Caco-2 (cell line): Measurements from ENCODE around the gene ABHD6. TPM values are rescaled to one million over a fixed set of nuclear protein-coding genes. Genes with fewer than 3 reads are reported as not detected.
"Not testable (repeated sequence)": the region's sequence is repeated elsewhere in the genome, so short reads cannot be mapped to it uniquely, and the experiment has no call there.

Experiments used
- BruUV-seq: library from RNA; stranded (reverse); fragments of 400-500 nt; replicated peaks from 2 replicates; lab custom pipeline; 2021; lab: Mats Ljungman, UMichigan
- CTCF ChIA-PET: fragments of 300-600 bp; sonication (Branson Sonifier 250); formaldehyde crosslinking; loops from one replicate; lab custom pipeline; 2022; ENCODE audit warnings: antibody characterized with exemption; lab: Charles Lee
- POLR2A ChIA-PET: fragments of 300-600 bp; sonication (Branson Sonifier 250); formaldehyde crosslinking; loops from one replicate; lab custom pipeline; 2022; ENCODE audit warnings: antibody characterized with exemption; lab: Charles Lee
- DNase-seq, 2 experiments: peaks; one replicate each; pipeline versions ENCODE4 v3.0.0 to v3.0.0-alpha.2; 2020 to 2022
- H3K27me3 ChIP-seq: replicated peaks from 2 replicates; pipeline ENCODE4 v1.6.0; 2011; ENCODE audit warnings: low read length; ENCODE audit not compliant: control insufficient read depth, insufficient read depth
- H3K36me3 ChIP-seq: 2 replicates; pipeline ENCODE4 v1.5.1; 2011; ENCODE audit warnings: low read length; ENCODE audit not compliant: control insufficient read depth, insufficient read depth
- H3K4me1 ChIP-seq: fragments of 250-450 bp; sonication (Bioruptor Pico); 2 replicates; pipeline ENCODE4 v1.5.1; 2020; ENCODE audit warnings: mild to moderate bottlenecking
- H3K4me3 ChIP-seq: 2 replicates; pipeline ENCODE4 v1.5.1; 2011; ENCODE audit warnings: low read depth, mild to moderate bottlenecking, control low read depth, low read length
- H3K9me3 ChIP-seq: fragments of 250-450 bp; sonication (Bioruptor Pico); 2 replicates; pipeline ENCODE4 v1.5.1; 2020; ENCODE audit warnings: mild to moderate bottlenecking, moderate library complexity
- H3K27ac Mint-ChIP-seq: one replicate; pipeline ENCODE4 v1.8.0; 2022; ENCODE audit warnings: mixed read lengths; ENCODE audit not compliant: unreplicated experiment
- H3K27me3 Mint-ChIP-seq: one replicate; pipeline ENCODE4 v1.8.0; 2022; ENCODE audit warnings: mixed read lengths; ENCODE audit not compliant: insufficient read depth, unreplicated experiment
- H3K36me3 Mint-ChIP-seq: one replicate; pipeline ENCODE4 v1.8.0; 2022; ENCODE audit warnings: mild to moderate bottlenecking, mixed read lengths; ENCODE audit not compliant: insufficient read depth, unreplicated experiment
- H3K4me1 Mint-ChIP-seq: one replicate; pipeline ENCODE4 v1.8.0; 2022; ENCODE audit warnings: low read depth, mixed read lengths; ENCODE audit not compliant: unreplicated experiment
- H3K4me3 Mint-ChIP-seq: one replicate; pipeline ENCODE4 v1.8.0; 2022; ENCODE audit warnings: mild to moderate bottlenecking, moderate library complexity, mixed read lengths; ENCODE audit not compliant: unreplicated experiment
- H3K9me3 Mint-ChIP-seq: one replicate; pipeline ENCODE4 v1.8.0; 2022; ENCODE audit warnings: mixed read lengths; ENCODE audit not compliant: unreplicated experiment
- intact Hi-C: fragments of 100-400 bp; cut with micrococcal nuclease; formaldehyde crosslinking; loops from one replicate; pipeline ENCODE4 v1.10.0; 2022; ENCODE audit not compliant: unreplicated experiment
- total RNA-seq: library from RNA; stranded (reverse); gene quantifications from 2 replicates; pipeline ENCODE4 v1.2.3, GENCODE V29; 2022
- TF ChIP-seq, protein P1 (sequence below), 2 experiments: fragments of 200-600 bp in 1 of 2; IDR thresholded peaks; 1 replicate in 1 of 2; 2 replicates in 1 of 2; pipeline versions ENCODE4 v1.5.1 to v1.8.0; 2011 to 2022; ENCODE audit warnings: antibody characterized with exemption in 1 of 2, control low read depth in 1 of 2, inconsistent platforms in 1 of 2, low read depth in 1 of 2, low read length in 1 of 2, mild to moderate bottlenecking in 1 of 2, moderate library complexity in 1 of 2; ENCODE audit not compliant: insufficient read depth in 1 of 2, severe bottlenecking in 1 of 2, unreplicated experiment in 1 of 2

ABHD6 gene
- total RNA-seq, 1 experiment from 2014 or later = 16.1 TPM

GRCh38 chr3:58200121-58200709 lies 37.4 kb upstream of the ABHD6 start:
- POLR2A ChIA-PET = no interaction called here
- no peaks in the 10 kb centered on the region for H3K27me3 ChIP-seq
- no peaks in the 10 kb centered on the region for H3K36me3 ChIP-seq
- Mint-ChIP-seq H3K9me3 (no peaks in the 10 kb centered on the region), H3K4me3 (no peak overlapping the region), H3K27me3 (no peaks in the 10 kb centered on the region), H3K27ac (no peak overlapping the region), H3K36me3 (peaks cover 7% of the 10 kb centered on the region), H3K4me1 (no peaks in the 10 kb centered on the region)
- no peak for DNase-seq
- H3K9me3 ChIP-seq = peaks cover 9% of the 10 kb centered on the region
- no TSS peak for BruUV-seq
- peaks cover 13% of the 10 kb centered on the region for H3K4me1 ChIP-seq
- CTCF ChIA-PET = interaction anchor here (1.1 kb wide), 1 partner anchor 100 kb away, joined by 3 read pairs; no protein-coding TSS in a partner anchor
- no peak overlapping the region for H3K4me3 ChIP-seq
- TF ChIP-seq, protein P1, sequence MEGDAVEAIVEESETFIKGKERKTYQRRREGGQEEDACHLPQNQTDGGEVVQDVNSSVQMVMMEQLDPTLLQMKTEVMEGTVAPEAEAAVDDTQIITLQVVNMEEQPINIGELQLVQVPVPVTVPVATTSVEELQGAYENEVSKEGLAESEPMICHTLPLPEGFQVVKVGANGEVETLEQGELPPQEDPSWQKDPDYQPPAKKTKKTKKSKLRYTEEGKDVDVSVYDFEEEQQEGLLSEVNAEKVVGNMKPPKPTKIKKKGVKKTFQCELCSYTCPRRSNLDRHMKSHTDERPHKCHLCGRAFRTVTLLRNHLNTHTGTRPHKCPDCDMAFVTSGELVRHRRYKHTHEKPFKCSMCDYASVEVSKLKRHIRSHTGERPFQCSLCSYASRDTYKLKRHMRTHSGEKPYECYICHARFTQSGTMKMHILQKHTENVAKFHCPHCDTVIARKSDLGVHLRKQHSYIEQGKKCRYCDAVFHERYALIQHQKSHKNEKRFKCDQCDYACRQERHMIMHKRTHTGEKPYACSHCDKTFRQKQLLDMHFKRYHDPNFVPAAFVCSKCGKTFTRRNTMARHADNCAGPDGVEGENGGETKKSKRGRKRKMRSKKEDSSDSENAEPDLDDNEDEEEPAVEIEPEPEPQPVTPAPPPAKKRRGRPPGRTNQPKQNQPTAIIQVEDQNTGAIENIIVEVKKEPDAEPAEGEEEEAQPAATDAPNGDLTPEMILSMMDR (IDR thresholded peaks at IDR 0.05; ENCODE audit: insufficient read depth in 1 of 2, low read depth in 1 of 2, low read length in 1 of 2, severe bottlenecking in 1 of 2, unreplicated experiment in 1 of 2) = no peak
- intact Hi-C loops = no loop called here

DNA sequence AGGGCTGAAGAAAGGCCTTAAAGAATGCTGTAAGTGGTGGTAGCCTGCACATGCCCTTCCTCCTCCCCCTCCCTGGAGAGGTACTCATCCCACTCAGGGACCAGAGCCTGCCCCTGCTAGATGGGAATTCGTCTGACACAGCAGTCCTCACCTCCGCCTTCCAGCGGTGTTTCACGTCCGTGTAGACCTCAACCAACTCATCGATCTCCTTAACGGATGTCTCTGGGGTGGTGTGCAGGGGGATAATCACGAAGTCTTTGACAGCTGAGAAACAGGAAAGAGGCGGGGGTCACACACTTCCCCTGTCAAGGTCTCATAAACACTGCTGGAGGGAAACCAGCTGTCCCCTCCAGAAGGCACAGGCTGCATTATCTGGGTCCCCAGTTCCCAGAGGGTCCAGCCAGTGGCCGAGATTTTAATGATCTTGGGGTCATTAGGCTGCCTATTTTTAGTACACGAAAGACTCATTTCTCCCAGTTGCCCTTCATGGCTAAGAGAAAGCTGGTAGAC lies 36.7 kb upstream of the ABHD6 start:
- intact Hi-C loops = no loop called here
- BruUV-seq = no TSS peak
- Mint-ChIP-seq H3K27me3 (no peaks in the 10 kb centered on the region), H3K27ac (no peak overlapping the region), H3K9me3 (no peaks in the 10 kb centered on the region), H3K4me3 (no peak overlapping the region), H3K36me3 (peaks cover 7% of the 10 kb centered on the region), H3K4me1 (peaks cover 3% of the 10 kb centered on the region)
- CTCF ChIA-PET = interaction anchor here (0.7 to 1.1 kb wide), 2 partner anchors 98 to 99 kb away, joined by 3 to 4 read pairs; no protein-coding TSS in a partner anchor
- no peak for DNase-seq
- no peak overlapping the region for H3K4me3 ChIP-seq
- H3K27me3 ChIP-seq = no peaks in the 10 kb centered on the region
- H3K4me1 ChIP-seq = peaks cover 13% of the 10 kb centered on the region
- TF ChIP-seq, protein P1 (IDR thresholded peaks at IDR 0.05; ENCODE audit: insufficient read depth in 1 of 2, low read depth in 1 of 2, low read length in 1 of 2, severe bottlenecking in 1 of 2, unreplicated experiment in 1 of 2) = no peak
- H3K36me3 ChIP-seq = no peaks in the 10 kb centered on the region
- POLR2A ChIA-PET = interaction anchor here (1.0 kb wide), 1 partner anchor 105 kb away, joined by 3 read pairs; the partner anchor contains the start of genes HTD2 and RPP14
- H3K9me3 ChIP-seq = peaks cover 9% of the 10 kb centered on the region

DNA sequence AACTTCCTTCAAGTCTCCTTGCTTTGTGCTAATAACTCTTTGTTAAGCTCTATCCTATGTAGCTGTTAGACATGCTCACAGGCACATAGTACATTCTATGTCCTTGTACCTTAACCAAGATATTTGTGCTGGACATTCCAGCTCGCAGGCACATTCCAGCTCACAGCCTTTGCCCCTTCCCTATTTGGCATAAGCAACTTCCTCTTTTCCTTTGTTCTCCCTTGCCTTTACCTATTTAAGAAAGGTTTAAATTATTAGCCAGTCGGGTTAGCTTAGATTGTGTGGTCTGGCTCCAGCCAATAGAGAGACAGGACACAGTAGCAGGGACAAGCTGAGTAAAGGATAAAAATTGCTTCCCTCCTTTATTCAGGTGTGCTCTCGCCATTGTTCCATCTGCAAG lies 36.1 kb upstream of the ABHD6 start:
- BruUV-seq, H3K36me3 Mint-ChIP-seq, H3K9me3 Mint-ChIP-seq, H3K4me3 ChIP-seq, H3K27ac Mint-ChIP-seq, H3K4me3 Mint-ChIP-seq, H3K36me3 ChIP-seq, H3K4me1 Mint-ChIP-seq, DNase-seq, H3K9me3 ChIP-seq, intact Hi-C loops, H3K27me3 ChIP-seq, H3K27me3 Mint-ChIP-seq: not testable (repeated sequence)
- peaks cover 13% of the 10 kb centered on the region for H3K4me1 ChIP-seq
- CTCF ChIA-PET = interaction anchor here (0.6 to 1.1 kb wide), 4 partner anchors 17 to 199 kb away, joined by 3 to 5 read pairs (median 4); no protein-coding TSS in a partner anchor
- POLR2A ChIA-PET = interaction anchor here (1.0 kb wide), 1 partner anchor 105 kb away, joined by 3 read pairs; the partner anchor contains the start of genes HTD2 and RPP14
